ENCODE results near the gene WASF2.
"Not testable (repeated sequence)": the region's sequence is repeated elsewhere in the genome, so short reads cannot be mapped to it uniquely, and the experiment has no call there.

GRCh38 chr1:27472098-27472497 lies 17.9 kb downstream of the WASF2 start:
- not testable (repeated sequence) for TF ChIP-seq CTCF (IDR thresholded peaks at IDR 0.05); ETV6 (CRISPR knock-in tag; IDR thresholded peaks at IDR 0.05); ZBTB21 (CRISPR knock-in tag; IDR thresholded peaks at IDR 0.05; ENCODE audit: borderline replicate concordance); SMAD3 (CRISPR knock-in tag; IDR thresholded peaks at IDR 0.05; ENCODE audit: borderline replicate concordance); EMX1 (CRISPR knock-in tag; IDR thresholded peaks at IDR 0.05); ATF3 (CRISPR knock-in tag; conservative IDR thresholded peaks at IDR 0.05); ESRRA (CRISPR knock-in tag; IDR thresholded peaks at IDR 0.05; ENCODE audit: borderline replicate concordance); GABPB1 (CRISPR knock-in tag; IDR thresholded peaks at IDR 0.05); IRF2 (CRISPR knock-in tag; IDR thresholded peaks at IDR 0.05; ENCODE audit: borderline replicate concordance, low read depth); SP1 (CRISPR knock-in tag; conservative IDR thresholded peaks at IDR 0.05)
- TF ChIP-seq, protein P1, sequence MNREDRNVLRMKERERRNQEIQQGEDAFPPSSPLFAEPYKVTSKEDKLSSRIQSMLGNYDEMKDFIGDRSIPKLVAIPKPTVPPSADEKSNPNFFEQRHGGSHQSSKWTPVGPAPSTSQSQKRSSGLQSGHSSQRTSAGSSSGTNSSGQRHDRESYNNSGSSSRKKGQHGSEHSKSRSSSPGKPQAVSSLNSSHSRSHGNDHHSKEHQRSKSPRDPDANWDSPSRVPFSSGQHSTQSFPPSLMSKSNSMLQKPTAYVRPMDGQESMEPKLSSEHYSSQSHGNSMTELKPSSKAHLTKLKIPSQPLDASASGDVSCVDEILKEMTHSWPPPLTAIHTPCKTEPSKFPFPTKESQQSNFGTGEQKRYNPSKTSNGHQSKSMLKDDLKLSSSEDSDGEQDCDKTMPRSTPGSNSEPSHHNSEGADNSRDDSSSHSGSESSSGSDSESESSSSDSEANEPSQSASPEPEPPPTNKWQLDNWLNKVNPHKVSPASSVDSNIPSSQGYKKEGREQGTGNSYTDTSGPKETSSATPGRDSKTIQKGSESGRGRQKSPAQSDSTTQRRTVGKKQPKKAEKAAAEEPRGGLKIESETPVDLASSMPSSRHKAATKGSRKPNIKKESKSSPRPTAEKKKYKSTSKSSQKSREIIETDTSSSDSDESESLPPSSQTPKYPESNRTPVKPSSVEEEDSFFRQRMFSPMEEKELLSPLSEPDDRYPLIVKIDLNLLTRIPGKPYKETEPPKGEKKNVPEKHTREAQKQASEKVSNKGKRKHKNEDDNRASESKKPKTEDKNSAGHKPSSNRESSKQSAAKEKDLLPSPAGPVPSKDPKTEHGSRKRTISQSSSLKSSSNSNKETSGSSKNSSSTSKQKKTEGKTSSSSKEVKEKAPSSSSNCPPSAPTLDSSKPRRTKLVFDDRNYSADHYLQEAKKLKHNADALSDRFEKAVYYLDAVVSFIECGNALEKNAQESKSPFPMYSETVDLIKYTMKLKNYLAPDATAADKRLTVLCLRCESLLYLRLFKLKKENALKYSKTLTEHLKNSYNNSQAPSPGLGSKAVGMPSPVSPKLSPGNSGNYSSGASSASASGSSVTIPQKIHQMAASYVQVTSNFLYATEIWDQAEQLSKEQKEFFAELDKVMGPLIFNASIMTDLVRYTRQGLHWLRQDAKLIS (CRISPR knock-in tag; IDR thresholded peaks at IDR 0.05; ENCODE audit: borderline replicate concordance): not testable (repeated sequence)
- TF ChIP-seq, protein P2, sequence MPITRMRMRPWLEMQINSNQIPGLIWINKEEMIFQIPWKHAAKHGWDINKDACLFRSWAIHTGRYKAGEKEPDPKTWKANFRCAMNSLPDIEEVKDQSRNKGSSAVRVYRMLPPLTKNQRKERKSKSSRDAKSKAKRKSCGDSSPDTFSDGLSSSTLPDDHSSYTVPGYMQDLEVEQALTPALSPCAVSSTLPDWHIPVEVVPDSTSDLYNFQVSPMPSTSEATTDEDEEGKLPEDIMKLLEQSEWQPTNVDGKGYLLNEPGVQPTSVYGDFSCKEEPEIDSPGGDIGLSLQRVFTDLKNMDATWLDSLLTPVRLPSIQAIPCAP (CRISPR knock-in tag; IDR thresholded peaks at IDR 0.05): not testable (repeated sequence)
- TF ChIP-seq, protein P3, sequence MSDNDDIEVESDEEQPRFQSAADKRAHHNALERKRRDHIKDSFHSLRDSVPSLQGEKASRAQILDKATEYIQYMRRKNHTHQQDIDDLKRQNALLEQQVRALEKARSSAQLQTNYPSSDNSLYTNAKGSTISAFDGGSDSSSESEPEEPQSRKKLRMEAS (CRISPR knock-in tag; IDR thresholded peaks at IDR 0.05): not testable (repeated sequence)

Data from WTC11 (cell line).